NCI-H1092 treated with DMSO at 0.1 percent for 48 hours (cell line): ENCODE results near the gene PAXX.

Source experiments
- DNase-seq: peaks from one replicate; lab custom pipeline; 2025; lab: John Stamatoyannopoulos, UW

PAXX gene

DNA sequence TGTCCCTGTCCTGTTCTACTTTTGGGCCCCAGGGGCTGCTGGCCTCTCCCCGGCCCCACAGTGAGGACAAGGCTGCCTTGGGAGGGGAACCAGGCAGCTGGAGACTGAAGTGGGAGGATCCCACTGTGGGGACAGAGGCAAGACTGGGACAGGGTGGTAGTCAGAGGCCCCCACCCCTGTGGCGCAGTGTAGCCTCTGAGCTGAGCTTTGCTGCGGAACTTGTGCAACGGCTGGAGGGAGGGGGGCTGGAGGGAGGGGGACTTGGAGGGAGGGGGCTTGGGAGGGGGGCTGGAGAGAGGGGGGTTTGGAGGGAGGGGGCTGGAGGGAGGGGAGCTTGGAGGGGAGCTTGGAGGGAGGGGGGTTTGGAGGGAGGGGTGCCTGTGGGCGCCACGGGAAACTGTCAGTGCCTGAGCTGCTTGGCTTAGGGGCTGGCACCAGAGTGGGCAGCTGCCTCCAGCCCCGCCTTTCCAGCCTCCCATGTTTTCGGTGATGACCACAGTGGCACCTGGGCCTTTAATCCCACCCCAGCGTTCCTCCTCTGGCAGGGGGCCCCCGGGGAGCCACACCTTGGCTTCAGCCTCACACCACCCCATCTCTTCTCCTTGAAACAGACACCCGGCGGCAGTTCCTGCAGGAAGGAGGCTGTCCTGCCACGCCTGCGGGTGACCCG, 42.0 kb downstream of the PAXX start:
- no peak for DNase-seq

DNA sequence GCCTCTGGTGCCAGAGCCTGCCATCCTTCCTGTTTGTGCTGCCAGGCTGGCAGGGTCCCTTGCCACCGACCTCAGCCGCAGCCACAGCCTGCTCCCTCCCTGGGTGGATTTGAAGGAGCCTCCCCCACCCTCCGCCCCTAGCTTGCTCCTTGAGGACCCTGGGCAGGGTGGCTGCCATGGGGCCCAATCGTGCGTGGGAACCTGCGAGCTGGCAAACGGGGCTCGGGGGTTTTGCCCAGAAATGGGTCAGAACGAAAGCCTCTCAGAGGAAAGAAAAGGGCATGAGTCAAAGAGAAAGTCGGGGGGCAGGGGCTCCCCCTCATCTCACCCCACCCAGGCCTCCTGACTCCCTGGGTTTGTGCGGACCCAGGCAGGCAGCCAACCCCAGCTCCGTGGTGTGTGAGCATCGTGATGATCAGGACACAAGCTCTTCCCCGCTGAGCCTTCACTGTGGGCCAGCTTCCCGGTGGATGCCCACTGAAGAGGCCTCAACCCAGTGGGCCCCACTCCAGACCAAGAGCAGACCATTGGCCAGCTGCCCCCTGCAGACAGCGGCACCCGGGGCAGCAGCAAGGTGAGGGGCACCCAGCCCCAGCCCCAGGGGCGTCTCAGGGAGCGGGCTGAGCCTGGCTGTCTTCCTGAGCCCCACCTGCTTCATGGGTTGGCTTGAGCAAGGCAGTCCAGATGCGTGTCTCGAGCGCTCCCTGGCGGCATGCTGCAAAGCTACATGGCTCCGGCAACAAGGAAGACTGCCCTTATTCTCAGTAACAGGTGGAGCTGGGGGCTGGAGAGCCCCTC, 42.7 kb downstream of the PAXX start:
- peak; percentile 91 for DNase-seq

DNA sequence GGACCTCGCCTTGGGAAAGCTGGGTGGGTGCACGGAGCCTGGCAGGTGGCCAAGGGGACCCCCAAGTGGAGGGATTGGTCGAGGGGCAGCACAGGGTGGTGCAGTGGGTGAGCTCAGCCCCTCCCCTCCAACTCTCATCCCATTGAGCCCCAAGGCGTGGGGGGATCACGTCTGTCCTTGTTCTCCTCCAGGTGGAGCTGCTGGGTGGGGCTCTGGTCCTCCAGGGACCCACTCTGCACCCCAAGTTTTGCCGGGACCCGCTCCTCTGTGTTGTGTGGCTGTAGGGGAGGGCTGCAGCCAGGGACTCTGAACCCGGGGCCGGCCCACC, 43.2 kb downstream of the PAXX start:
- DNase-seq = no peak

DNA sequence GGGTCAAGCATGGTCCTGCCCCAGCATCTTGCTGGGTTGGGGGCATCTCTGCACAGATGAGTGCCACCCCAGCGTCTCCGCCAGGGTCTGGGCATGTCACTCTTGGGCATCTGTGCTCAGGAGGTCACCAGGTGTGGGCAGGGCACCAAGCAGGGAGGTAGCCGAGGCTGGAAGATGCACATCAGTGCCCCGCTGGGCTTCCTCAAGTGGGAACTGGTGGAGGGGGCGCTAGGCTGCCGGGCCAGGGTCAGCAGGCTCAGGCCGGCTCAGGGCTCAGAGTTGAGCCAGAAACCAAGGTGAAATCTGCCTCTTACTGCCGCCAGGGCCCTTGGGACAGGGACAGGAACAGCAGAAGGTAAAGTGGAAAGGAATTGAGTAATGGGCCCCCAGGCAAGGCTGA, 43.7 kb downstream of the PAXX start:
- DNase-seq = no peak

DNA sequence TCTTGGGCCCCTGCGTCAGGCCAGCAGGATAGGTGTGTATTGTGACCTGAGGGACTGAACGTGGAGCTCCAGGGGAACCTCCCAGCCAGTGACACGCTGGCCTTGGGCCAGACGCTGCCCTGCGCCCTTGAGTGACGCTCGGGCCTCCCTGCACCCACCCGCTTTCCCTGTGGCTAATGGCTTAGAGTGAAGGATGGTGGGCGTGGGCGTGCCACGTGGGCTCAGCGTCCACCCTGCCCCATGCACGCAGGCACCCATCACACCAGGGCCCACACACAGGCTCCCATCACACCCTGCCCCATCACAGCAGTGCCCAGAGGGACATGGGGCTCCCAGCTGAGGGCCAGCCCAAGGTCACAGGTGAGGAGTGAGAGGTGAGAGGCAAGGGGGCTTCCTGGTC, 44.8 kb downstream of the PAXX start:
- no peak for DNase-seq

DNA sequence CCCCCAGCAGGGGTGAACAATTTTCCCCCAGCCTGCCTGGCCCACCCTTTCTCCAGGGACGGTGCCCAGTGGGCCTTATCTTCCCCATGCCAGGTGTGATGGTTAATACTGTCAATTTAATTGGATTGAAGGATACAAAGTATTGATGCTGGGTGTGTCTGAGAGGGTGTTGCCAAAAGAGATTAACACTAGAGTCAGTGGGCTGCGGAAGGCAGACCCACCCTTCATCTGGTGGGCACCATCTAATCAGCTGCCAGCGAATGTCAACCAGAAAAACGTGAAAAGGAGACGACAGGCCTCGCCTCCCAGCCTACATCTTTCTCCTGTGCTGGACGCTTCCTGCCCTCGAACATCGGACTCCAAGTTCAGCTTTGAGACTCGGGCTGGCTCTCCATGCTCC, 45.3 kb downstream of the PAXX start:
- DNase-seq = no peak

DNA sequence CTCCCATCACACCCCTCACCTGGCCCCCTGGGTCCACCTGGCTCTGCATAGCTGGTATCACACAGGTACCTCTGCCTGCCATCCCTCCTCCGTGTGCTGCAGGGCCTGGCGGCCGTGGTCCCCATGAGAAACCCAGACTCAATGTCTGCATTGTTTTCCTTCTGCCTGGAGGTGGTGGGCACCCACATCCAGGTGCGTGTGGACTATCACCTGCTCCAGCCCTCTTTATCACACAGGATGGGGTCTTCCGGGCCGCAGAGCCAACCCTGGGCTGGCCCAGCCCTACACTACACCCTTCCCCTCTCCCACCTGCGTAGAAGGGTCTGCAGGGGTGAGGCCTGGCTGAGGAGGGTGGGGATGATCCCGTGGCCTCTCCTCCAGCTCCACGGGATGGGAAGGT, 46.7 kb downstream of the PAXX start:
- DNase-seq = no peak

DNA sequence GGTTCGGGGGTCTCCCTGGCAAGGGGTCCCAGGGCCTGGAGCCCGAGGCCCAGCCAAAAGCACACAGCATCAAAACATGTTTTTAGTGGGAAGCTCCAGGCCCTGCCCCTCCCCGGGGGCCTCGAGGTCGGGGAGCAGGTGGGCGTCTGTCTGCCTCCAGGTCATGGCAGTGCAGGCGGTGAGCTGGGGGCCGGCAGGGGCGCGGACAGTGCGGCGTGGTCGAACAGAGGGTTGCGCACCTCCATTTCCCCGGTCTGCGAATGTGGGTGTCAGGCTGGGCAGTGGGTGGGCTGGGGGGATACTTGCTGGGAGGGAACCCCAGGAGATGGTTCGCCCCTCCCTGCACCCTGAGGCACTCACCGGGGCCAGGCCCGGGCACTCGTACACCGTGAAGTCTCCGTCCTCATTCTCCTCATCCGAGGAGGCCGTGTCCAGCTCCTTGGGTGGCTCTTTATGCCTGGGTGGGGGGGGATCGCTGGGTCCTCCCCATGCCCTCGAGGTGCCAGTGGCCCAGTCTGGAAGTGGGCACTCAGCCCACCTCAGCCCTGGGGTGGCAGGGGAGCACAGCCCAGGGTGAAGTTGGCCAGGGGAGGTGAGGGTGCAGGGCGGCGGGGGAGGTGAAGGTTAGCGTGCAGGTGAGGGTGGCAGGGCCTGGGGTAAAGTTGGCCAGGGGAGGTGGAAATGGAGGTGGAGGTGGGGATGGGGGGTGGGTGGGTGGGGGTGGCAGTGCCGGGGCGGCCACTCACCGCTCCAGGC, 47.6 kb downstream of the PAXX start:
- DNase-seq = no peak

DNA sequence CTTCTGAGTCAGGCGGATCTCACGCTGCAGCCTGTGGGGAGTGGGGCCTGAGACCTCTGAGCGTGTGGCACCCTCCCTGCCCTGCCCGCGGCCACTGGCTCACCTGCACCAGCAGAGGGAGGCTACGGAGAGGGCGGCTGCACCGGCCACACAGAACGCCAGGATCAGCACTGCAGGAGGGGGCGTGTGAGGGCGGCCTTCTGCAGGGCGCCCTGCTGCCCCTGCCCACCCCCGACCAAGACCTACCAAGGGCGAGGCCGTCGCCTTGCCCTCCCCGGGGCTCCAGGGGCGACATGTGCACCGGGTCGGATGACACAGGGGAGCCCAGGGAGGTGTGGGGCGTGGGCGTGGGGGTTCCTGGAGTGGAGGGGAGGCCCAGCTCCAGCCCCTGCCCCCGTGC, 48.3 kb downstream of the PAXX start:
- DNase-seq = no peak

DNA sequence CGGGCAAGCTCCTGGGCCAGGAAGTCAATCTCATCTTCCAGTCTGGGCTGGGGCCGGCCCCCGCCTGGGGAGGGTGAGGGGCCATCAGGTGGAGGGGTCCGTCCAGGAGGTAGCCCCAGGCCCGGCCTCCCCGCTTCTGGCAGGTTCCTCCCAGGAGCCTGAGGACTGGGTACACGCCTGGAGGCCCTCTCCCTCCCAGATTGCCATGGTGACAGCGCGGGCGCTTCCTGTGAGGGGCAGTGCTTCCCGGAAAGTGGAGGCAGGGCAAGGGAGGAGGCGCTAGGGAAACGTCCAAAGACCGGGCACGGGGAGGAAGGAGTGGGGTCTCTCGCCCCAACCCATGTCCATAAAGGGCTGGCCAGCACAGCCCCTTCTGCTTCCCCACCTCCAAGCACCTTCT, 48.9 kb downstream of the PAXX start:
- DNase-seq = no peak

DNA sequence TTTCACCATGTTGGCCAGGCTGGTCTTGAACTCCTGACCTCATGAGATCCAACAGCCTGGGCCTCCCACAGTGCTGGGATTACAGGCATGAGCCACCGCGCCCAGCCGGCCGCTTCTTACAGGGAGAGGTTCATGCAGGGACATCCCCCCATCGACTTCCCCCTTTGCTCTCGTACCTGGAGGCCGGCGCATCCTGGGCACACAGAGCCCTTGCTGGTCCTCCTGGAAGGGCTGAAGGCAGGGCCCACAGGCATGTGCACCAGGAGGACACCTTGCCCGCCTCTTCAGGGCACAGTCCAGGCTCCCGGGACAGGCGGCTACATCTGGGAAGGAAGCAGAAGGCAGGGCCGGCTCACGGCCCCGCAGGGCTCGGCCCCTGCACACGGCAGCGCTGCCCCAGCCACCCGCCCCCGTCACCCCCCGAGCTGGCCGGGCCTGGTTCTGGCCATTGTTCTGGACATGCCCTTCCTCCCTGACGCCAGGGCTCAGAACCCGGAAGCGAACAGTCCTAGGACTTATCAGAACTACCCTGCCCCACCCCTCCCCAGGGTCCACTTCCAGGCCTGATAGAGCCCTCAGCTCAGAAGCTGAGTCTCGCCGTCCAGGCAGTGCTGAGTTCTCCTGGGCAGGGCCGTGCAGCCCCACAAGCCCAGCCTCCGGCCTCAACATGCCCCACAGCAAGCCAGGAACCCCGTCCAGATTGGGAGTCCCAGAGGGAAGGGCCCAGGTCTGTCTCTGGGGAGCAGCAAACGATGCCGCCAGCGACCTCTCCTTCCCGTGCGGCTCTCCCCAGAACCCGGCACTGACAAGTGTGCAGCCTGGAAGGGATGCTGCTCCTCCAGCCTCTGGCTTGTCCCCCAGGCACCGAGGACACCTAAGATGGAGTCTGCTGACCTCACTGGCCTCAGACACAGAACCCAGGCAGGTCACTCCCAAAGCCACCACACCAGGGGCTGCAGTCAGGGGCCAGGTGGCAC, 50.8 kb downstream of the PAXX start:
- DNase-seq = no peak
